ENCODE results near the gene UGT1A5. TPM values are rescaled to one million over a fixed set of nuclear protein-coding genes. Genes with fewer than 3 reads are reported as not detected.

Gene UGT1A5
- polyA plus RNA-seq, 1 of the 3 experiments (the other 2 are of a cell fraction) = not detected

DNA sequence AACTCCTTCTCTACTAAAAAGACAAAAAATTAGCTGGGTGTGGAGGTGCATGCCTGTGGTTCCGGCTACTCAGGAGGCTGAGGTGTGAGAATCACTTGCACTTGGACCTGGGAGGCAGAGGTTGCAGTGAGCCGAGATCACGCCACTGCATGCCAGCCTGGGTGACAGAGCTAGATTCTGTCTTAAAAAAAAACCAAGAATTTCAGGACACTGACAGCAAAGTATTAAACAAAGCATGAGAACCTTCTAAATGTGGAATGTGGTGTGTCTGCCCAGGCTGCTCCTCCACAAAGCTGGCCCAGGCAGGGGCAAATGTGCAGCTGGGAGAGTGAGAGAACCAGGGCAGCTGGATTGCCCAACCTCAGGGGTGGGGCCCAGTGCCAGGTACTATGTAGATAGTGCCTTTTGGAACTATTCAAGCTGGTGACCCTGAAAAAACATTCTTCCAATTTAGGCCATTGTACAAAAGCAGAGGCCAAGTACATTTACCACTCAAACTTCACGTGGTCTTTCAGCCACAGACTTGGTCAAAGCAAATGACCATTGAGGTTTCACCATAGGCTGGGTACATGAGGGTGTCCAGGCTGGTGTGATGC is 6.7 kb upstream of the UGT1A5 start:
- Histone ChIP-seq H3K27me3 (ENCODE audit: insufficient read depth) (no peaks in the 10 kb centered on the region), H3K9me3 (no peaks in the 10 kb centered on the region), H3K4me2 (no peak overlapping the region), H3K27ac (ENCODE audit: low read depth in 2 of 2, low read length in 1 of 2) (no peak overlapping the region), H3K79me2 (ENCODE audit: insufficient read depth) (no peaks in the 10 kb centered on the region), H3K9ac (no peak overlapping the region), H3K4me3 (ENCODE audit: low read depth in 2 of 2, low read length in 1 of 2) (no peak overlapping the region), H2AFZ (ENCODE audit: low read depth) (no peak overlapping the region), H3K9me2 (no peaks in the 10 kb centered on the region), H4K20me1 (ENCODE audit: insufficient read depth) (no peaks in the 10 kb centered on the region), H3F3A (replicated peaks; ENCODE audit: insufficient read depth) (peaks cover 2% of the 10 kb centered on the region), H3K4me1 (ENCODE audit: control insufficient read depth in 1 of 2, insufficient read depth in 2 of 2, low read depth in 1 of 2, low read length in 1 of 2) (peaks cover 0 to 18% of the 10 kb centered on the region in 2 experiments; a peak in 1 of 4 replicates), H3K36me3 (replicated peaks in 1 of 2; ENCODE audit: control insufficient read depth in 1 of 2, insufficient read depth in 2 of 2, low read length in 1 of 2) (no peaks in the 10 kb centered on the region)
- 60% methylated on average over 4 of the region's 4 CpGs for WGBS (ENCODE audit: low lambda C conversion rate)
- CTCF ChIA-PET = no interaction called here
- no peak for TF ChIP-seq GABPA (IDR thresholded peaks at IDR 0.05; ENCODE audit: low read depth)
- no peak for TF ChIP-seq FOXM1 (IDR thresholded peaks at IDR 0.05; ENCODE audit: low read depth)
- TF ChIP-seq, protein P1, sequence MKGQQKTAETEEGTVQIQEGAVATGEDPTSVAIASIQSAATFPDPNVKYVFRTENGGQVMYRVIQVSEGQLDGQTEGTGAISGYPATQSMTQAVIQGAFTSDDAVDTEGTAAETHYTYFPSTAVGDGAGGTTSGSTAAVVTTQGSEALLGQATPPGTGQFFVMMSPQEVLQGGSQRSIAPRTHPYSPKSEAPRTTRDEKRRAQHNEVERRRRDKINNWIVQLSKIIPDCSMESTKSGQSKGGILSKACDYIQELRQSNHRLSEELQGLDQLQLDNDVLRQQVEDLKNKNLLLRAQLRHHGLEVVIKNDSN (IDR thresholded peaks at IDR 0.05; ENCODE audit: borderline replicate concordance, low read depth) = no peak
- no peak for TF ChIP-seq TEAD4 (IDR thresholded peaks at IDR 0.05; ENCODE audit: borderline replicate concordance, insufficient read depth)
- TF ChIP-seq CHD2 (IDR thresholded peaks at IDR 0.05; ENCODE audit: low read length, partially characterized antibody) = no peak
- no peak for TF ChIP-seq NFIC (IDR thresholded peaks at IDR 0.05; ENCODE audit: borderline replicate concordance)
- TF ChIP-seq SMC3 (IDR thresholded peaks at IDR 0.05; ENCODE audit: low read depth, low read length) = no peak
- TF ChIP-seq MAX (IDR thresholded peaks at IDR 0.05; ENCODE audit: low read depth) = no peak
- TF ChIP-seq ZBTB33 (IDR thresholded peaks at IDR 0.05; ENCODE audit: borderline replicate concordance, low read depth) = no peak
- no peak for TF ChIP-seq MEF2A (IDR thresholded peaks at IDR 0.05; ENCODE audit: borderline replicate concordance, low read depth)
- TF ChIP-seq, protein P2, sequence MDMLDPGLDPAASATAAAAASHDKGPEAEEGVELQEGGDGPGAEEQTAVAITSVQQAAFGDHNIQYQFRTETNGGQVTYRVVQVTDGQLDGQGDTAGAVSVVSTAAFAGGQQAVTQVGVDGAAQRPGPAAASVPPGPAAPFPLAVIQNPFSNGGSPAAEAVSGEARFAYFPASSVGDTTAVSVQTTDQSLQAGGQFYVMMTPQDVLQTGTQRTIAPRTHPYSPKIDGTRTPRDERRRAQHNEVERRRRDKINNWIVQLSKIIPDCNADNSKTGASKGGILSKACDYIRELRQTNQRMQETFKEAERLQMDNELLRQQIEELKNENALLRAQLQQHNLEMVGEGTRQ (IDR thresholded peaks at IDR 0.05; ENCODE audit: borderline replicate concordance, low read depth, low read length) = no peak
- TF ChIP-seq, protein P3, sequence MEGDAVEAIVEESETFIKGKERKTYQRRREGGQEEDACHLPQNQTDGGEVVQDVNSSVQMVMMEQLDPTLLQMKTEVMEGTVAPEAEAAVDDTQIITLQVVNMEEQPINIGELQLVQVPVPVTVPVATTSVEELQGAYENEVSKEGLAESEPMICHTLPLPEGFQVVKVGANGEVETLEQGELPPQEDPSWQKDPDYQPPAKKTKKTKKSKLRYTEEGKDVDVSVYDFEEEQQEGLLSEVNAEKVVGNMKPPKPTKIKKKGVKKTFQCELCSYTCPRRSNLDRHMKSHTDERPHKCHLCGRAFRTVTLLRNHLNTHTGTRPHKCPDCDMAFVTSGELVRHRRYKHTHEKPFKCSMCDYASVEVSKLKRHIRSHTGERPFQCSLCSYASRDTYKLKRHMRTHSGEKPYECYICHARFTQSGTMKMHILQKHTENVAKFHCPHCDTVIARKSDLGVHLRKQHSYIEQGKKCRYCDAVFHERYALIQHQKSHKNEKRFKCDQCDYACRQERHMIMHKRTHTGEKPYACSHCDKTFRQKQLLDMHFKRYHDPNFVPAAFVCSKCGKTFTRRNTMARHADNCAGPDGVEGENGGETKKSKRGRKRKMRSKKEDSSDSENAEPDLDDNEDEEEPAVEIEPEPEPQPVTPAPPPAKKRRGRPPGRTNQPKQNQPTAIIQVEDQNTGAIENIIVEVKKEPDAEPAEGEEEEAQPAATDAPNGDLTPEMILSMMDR (IDR thresholded peaks at IDR 0.05) = no peak
- TF ChIP-seq EZH2phosphoT487 (IDR thresholded peaks at IDR 0.05; ENCODE audit: borderline replicate concordance, low read depth) = no peak
- no peak for TF ChIP-seq NRF1 (IDR thresholded peaks at IDR 0.05; ENCODE audit: low read depth, low read length)
- no peak for TF ChIP-seq TCF12 (IDR thresholded peaks at IDR 0.05)
- TF ChIP-seq REST (IDR thresholded peaks at IDR 0.05; ENCODE audit: low read depth, low read length) = no peak
- DNase-seq = no peak
- POLR2A ChIA-PET = no interaction called here
